HEK293T (cell line): ENCODE results near the gene ZNF574.
"Not testable (repeated sequence)": the region's sequence is repeated elsewhere in the genome, so short reads cannot be mapped to it uniquely, and the experiment has no call there.

ENCODE experiments used
- SP1 ChIP-seq: fragments of 450-650 bp; IDR thresholded peaks from 2 replicates; pipeline ENCODE4 v1.6.1; 2017
- SUZ12 ChIP-seq: fragments of 450-650 bp; IDR thresholded peaks from 2 replicates; pipeline ENCODE4 v1.6.1; 2016; ENCODE audit warnings: mild to moderate bottlenecking

- TF ChIP-seq SUZ12, SP1: not testable (repeated sequence)
Measured at GRCh38 chr19:42100241-42100640, 24.3 kb downstream of the ZNF574 start.
